Activated CD4-positive, alpha-beta T cell treated with anti-CD3 and anti-CD28 coated beads, Interleukin-2, amount 50 U/mL, for 4 hours (primary cell): Measurements from ENCODE around the gene GTF2H4.
"Not testable (repeated sequence)": the region's sequence is repeated elsewhere in the genome, so short reads cannot be mapped to it uniquely, and the experiment has no call there.

Experiments
- DNase-seq, 2 experiments: peaks; one replicate each; pipeline ENCODE4 v3.0.0-alpha.2; 2020

GTF2H4 gene

DNA sequence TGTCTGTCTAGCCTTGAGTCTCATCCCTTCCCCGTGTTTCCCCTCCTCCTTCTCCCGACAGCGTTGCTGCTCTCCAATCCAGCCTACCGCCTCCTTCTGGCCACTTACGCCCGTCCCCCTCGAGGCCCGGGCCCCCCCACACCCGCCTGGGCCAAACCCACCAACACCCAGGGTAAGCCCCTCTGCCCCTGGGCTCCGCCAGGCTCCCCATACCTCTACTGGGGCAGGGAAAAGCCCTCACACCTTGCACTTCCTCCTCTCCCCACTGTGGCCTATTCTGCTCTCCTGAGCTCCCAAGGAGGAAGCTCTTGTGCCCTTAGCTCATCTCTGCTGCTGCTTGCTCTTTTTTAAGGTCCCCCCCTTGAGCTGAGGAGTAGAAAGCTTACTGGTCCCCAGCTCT is 12.7 kb upstream of the GTF2H4 start:
- DNase-seq = no peak

DNA sequence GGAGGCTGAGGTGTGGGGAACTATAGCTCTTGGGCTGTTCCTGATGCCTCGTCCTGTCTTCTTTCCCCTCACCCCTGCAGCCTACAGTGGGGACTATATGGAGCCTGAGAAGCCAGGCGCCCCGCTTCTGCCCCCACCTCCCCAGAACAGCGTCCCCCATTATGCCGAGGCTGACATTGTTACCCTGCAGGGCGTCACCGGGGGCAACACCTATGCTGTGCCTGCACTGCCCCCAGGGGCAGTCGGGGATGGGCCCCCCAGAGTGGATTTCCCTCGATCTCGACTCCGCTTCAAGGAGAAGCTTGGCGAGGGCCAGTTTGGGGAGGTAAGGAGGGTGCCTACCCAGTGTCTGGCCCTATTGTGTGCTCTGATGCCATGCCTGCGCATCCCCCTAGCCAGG is 11.5 kb upstream of the GTF2H4 start:
- no peak for DNase-seq

GRCh38 chr6:30897882-30898281 is 10.1 kb upstream of the GTF2H4 start:
- DNase-seq = no peak

DNA sequence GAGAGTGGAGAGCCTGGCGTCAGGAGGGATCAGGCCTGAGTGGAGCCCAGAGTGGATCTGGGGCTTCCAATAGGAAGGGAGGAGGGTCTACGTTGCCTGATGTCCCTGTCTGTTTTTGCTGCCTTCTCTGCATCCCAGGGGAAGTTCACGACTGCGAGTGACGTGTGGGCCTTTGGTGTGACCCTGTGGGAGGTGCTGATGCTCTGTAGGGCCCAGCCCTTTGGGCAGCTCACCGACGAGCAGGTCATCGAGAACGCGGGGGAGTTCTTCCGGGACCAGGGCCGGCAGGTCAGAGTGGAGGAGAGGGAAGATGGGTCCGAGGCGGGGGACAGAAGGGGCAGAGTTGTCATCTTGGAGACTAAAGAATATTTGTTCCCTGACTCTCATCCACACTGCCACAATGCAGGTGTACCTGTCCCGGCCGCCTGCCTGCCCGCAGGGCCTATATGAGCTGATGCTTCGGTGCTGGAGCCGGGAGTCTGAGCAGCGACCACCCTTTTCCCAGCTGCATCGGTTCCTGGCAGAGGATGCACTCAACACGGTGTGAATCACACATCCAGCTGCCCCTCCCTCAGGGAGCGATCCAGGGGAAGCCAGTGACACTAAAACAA is 9.2 kb upstream of the GTF2H4 start:
- DNase-seq = no peak

DNA sequence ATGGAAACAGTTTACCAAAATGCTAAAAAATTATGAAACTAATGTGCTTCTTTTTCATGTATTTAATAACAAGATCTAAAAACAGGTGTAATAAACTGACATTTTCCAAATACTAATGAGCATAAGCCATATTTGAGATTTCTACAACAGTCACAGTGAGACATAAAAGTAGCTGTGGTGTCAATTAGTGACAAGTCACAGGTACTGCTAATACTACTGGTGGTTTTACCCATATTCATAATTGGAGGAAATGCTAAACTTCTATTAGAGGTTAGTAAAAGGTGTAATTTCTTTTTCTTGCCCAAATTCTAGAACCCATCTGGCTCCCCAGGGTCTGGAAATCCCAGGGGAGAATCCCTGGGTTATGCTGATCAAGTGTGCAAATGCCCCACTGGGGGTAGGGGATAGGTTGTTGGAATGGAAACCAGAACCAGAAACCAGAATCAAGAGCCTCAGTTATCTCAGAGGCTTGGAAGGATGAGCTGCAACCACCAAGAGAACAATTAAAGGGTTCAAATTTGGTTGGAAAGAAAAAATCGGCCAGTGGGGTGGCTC is 7.1 kb upstream of the GTF2H4 start:
- no peak for DNase-seq

DNA sequence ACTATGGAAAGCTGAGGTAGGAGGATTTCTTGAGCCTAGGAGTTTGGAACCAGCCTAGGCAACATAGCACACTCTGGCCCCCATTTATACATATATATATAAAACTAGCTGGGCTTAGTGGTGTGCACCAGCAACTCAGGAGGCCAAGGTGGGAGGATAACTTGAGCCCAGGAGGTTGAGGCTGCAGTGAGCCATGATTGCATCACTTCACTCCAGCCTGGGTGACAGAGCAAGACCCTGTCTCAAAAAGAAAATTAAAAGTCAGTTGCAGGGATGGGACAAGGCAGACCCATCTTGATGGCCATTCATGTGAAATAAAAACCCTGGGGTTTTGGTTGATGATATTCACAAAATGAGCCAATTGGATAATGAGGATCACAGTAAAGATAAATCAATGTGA is 6.6 kb upstream of the GTF2H4 start:
- no peak for DNase-seq

GRCh38 chr6:30902196-30902595 is 5.8 kb upstream of the GTF2H4 start:
- DNase-seq = not testable (repeated sequence)

DNA sequence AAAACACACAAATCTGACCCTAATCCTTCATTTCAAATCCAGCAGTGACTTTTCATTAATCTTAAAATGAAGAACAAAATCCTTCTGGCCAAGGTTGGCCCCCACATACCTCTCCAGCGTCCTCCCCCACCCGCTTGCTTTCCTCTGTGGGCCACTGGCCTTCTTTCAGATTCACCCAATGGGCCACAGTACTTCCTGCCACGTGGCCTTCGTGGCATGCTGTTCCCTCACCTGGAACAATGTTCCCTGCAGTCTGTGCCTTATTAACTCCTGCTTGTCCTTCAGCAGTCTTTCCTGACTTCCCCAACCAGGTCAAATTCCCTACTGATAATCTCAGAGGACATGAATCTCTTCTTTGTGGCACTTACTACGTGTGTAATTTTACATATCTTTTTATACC is 5.3 kb upstream of the GTF2H4 start:
- no peak for DNase-seq

DNA sequence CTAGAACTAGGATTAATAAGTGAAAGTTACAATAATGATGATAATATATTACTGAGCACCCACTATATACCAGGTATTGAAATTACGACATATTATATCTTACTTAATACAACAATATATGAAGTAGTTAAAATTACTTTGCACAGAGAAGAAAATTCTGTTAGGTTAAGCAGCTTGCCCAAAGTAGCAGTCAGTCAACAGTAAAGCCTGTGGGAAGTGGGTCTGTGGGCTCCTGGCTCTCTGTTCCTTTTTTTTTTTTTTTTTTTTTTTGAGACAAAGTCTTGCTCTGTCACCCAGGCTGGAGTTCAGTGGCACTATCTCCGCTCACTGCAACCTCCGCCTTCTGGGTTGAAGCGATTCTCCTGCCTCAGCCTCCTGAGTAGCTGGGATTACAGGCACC is 4.8 kb upstream of the GTF2H4 start:
- no peak for DNase-seq

DNA sequence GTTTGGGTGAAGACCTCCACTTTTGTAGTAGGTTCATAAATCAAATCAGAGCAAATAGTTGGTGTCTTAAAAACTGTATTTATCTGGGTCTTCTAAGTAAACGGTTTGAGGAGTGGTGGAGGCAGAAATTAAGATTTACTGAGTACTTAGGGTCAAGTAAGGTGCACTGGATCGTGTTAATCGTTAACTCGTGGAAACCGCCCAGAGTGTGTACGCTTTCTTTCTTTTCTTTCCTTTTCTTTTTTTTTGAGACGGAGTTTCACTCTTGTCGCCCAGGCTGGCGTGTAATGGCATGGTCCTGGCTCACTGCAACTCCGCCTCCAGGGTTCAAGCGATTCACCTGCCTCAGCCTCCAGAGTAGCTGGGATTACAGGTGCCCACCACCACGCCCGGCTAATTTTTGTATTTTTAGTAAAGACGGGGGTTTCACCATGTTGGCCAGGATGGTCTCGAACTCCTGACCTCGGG is 683 bp upstream of the GTF2H4 start:
- not testable (repeated sequence) for DNase-seq

DNA sequence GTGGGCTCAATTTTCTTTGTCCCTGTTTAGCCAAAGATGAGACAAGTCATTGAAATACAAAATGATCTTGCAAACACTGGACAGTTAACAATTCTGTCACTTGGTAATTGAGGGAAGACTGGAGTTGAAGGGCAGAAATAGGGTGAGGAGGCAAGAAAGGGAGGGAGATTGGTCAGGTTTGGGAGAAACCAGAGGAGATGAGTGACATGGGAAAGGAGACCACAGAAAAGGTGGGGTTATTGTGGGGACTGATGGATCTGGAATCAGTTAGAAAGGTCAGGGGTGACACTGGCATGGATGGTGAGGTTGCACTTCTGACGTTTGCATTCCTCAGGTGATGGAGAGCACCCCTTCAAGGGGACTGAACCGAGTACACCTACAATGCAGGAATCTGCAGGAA is 693 bp downstream of the GTF2H4 start:
- no peak for DNase-seq

GRCh38 chr6:30910473-30910872 is 2.5 kb downstream of the GTF2H4 start:
- not testable (repeated sequence) for DNase-seq

GRCh38 chr6:30912746-30913520 is 4.9 kb downstream of the GTF2H4 start:
- no peak for DNase-seq

- DNase-seq = no peak
Measured at GRCh38 chr6:30913721-30914075, 5.7 kb downstream of the GTF2H4 start.

DNA sequence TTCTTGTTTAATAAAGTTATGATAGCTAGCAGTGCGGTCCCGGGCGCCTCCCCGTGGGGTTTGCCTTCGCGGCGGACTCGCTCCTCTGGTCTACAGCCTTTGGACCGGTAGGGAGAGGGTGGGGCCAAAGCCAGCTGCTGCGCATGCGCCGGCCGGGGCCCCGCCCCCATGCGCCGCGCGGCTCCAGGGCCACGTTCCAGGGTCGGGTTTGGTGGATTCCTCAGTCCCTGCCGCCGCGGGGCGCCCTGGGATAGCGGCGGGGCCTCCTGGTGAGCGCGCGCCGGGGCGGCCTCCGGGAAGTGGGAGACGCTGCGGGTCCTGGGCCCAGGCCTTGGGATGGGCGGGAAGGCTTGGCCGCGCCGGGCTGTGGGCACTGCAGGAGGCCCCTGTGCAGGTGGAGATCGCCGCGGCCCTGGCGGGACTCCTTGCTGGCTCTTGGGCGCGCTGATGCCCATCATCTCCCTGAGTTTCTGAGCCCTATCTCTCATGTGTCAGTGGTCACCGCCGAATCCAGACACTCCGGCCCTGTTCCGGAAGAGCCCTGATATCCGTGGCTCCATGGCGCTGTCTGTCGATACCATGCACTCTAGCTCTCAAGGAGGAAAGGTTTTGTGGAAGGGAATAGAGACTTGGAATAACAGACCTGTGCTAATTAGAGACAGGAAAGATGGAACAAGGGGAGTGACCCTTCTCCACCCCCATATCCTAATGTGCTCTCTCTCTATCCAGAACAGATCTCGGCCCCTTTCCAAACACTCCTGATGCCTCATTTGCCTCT is 6.3 kb downstream of the GTF2H4 start, which contains the start of gene VARS2:
Gene VARS2 (plus strand): TSS at position 163 of the 778 bp plus-strand sequence. CDS start 599 bp downstream, at position 762.
- peak; percentile 75 for DNase-seq

DNA sequence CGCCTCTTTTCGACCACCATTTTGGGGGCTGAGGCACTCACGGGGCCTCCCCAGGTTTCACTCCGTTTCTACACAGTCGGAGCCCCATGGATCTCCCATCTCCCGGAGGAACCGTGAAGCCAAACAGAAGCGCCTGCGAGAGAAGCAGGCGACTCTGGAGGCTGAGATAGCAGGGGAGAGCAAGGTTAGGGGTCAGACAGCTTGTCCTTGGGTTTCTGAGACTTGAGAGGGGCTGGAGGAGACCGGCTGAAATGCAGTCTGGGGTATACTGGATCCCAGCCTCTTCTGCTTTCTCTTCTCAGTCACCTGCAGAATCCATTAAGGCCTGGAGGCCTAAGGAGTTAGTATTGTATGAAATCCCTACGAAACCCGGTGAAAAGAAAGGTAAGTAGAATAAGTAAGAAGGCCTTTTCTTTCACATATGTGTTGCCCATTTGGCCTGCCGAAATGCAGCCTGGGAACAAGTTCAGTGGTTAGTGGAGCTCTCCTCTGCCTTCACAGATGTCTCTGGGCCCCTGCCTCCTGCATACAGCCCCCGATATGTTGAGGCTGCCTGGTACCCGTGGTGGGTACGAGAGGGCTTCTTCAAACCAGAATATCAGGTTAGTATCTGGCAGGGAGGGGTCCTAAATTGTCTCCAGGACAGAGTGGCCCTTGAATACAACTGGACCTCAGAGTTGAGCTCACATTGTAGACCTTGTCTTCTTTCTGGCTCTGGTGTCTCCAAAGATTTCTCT is 7.0 kb downstream of the GTF2H4 start:
- no peak for DNase-seq

GRCh38 chr6:30915591-30915946 is 7.6 kb downstream of the GTF2H4 start:
- DNase-seq = no peak

- DNase-seq = no peak
Measured at GRCh38 chr6:30917041-30917440, 9.0 kb downstream of the GTF2H4 start.

GRCh38 chr6:30917487-30917886 is 9.5 kb downstream of the GTF2H4 start:
- DNase-seq = no peak

- DNase-seq = no peak
Measured at GRCh38 chr6:30918670-30919069, 10.7 kb downstream of the GTF2H4 start.

DNA sequence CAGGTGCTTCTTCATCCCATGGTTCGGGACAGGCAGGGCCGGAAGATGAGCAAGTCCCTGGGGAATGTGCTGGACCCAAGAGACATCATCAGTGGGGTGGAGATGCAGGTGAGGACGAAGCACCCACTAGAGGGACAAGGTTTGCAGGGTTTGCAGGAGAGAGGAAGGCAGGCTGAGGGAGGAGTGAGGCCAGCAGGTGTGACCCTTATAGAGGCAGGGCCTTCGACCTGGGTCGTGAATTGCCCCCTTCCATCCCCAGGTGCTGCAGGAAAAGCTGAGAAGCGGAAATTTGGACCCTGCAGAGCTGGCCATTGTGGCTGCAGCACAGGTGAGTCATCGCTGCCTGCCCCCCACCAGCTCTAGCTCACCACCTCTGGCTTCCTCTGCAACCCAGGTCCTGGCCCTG is 14.4 kb downstream of the GTF2H4 start:
- DNase-seq = no peak

DNA sequence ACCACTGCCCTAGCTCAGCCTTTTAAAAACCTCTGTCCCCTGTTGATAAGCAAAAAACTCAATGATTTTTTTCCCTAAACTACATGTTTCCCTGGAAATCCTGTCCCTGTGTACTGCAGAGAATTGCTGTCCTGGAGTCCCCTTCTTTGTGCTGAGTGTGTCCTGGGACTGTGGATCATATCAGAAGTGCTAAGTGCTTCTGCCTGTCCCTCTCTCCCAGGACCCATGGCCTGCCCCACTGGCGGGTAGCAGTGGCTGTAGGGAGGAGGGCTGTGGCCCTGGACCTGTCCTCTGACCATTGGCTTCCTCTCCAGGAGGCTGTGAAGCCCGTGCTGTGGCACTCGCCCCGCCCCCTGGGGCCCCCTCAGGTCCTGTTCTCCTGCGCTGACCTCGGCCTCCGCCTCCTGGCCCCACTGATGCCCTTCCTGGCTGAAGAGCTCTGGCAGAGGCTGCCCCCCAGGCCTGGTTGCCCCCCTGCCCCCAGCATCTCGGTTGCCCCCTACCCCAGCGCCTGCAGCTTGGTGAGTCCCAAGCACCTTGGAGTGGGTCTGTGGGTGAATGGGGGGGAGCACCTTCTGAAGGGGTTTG is 16.1 kb downstream of the GTF2H4 start:
- not testable (repeated sequence) for DNase-seq
